Lung microvascular endothelial cell (primary cell): ENCODE measurements around the gene PRDM16. TPM values are rescaled to one million over a fixed set of nuclear protein-coding genes. Genes with fewer than 3 reads are reported as not detected.
"Not testable (repeated sequence)": the region's sequence is repeated elsewhere in the genome, so short reads cannot be mapped to it uniquely, and the experiment has no call there.

ENCODE experiments used
- DNase-seq, 2 donors: peaks; one replicate each; pipeline versions ENCODE4 v3.0.0 to v3.0.0-alpha.2; 2010; ENCODE audit warnings: low read depth in 2 of 2
- total RNA-seq: library from RNA; depleted of rRNA; stranded (reverse); fragments of >200 nt; gene quantifications from 2 replicates; pipeline ENCODE4 v1.2.1, GENCODE V29; 2014

PRDM16 gene
- total RNA-seq, 1 donor from 2014 or later, result not detected

- DNase-seq, result no peak
Observed at GRCh38 chr1:3082051-3082450, 13.0 kb downstream of the PRDM16 start.

GRCh38 chr1:3082571-3083516, 13.8 kb downstream of the PRDM16 start:
- no peak for DNase-seq

GRCh38 chr1:3084154-3084553, 15.2 kb downstream of the PRDM16 start:
- DNase-seq, result no peak

- no peak for DNase-seq
Observed at GRCh38 chr1:3084726-3085125, 15.7 kb downstream of the PRDM16 start.

GRCh38 chr1:3085721-3086120, 16.7 kb downstream of the PRDM16 start:
- no peak for DNase-seq

GRCh38 chr1:3086272-3086974, 17.4 kb downstream of the PRDM16 start:
- no peak for DNase-seq

- DNase-seq, result no peak
Observed at GRCh38 chr1:3087049-3087448, 18.0 kb downstream of the PRDM16 start.

- not testable (repeated sequence) for DNase-seq
Observed at GRCh38 chr1:3087946-3088668, 19.1 kb downstream of the PRDM16 start.

GRCh38 chr1:3089490-3089889, 20.5 kb downstream of the PRDM16 start:
- DNase-seq, result no peak

- DNase-seq, result no peak
Observed at GRCh38 chr1:3091334-3091733, 22.3 kb downstream of the PRDM16 start.

GRCh38 chr1:3092530-3092929, 23.5 kb downstream of the PRDM16 start:
- DNase-seq, result no peak

- no peak for DNase-seq
Observed at GRCh38 chr1:3093898-3094626, 25.1 kb downstream of the PRDM16 start.

- no peak for DNase-seq
Observed at GRCh38 chr1:3094863-3095780, 26.1 kb downstream of the PRDM16 start.

GRCh38 chr1:3096345-3096744, 27.3 kb downstream of the PRDM16 start:
- no peak for DNase-seq

- DNase-seq, result no peak
Observed at GRCh38 chr1:3097231-3097630, 28.2 kb downstream of the PRDM16 start.

- DNase-seq, result no peak
Observed at GRCh38 chr1:3097861-3098260, 28.9 kb downstream of the PRDM16 start.

- DNase-seq, result no peak
Observed at GRCh38 chr1:3099861-3100260, 30.9 kb downstream of the PRDM16 start.

- DNase-seq, result no peak
Observed at GRCh38 chr1:3101124-3101939, 32.3 kb downstream of the PRDM16 start.

GRCh38 chr1:3102641-3103040, 33.6 kb downstream of the PRDM16 start:
- no peak for DNase-seq
